ENCODE measurements around the gene LPCAT3.
"Not testable (repeated sequence)": the region's sequence is repeated elsewhere in the genome, so short reads cannot be mapped to it uniquely, and the experiment has no call there.

LPCAT3 gene

GRCh38 chr12:7037411-7037810 lies 19.1 kb upstream of the LPCAT3 start:
- not testable (repeated sequence) for DNase-seq (ENCODE audit: low read depth in 2 of 2)

- no peak for DNase-seq (ENCODE audit: low read depth in 2 of 2)
Observed at GRCh38 chr12:7035463-7035862, 17.2 kb upstream of the LPCAT3 start.

- no peak for DNase-seq (ENCODE audit: low read depth in 2 of 2)
Observed at GRCh38 chr12:7034464-7034863, 16.2 kb upstream of the LPCAT3 start.

GRCh38 chr12:7032990-7033389 lies 14.7 kb upstream of the LPCAT3 start:
- no peak for DNase-seq (ENCODE audit: low read depth in 2 of 2)

- no peak for DNase-seq (ENCODE audit: low read depth in 2 of 2)
Observed at GRCh38 chr12:7031306-7031705, 13.0 kb upstream of the LPCAT3 start.

- DNase-seq (ENCODE audit: low read depth in 2 of 2), result no peak
Observed at GRCh38 chr12:7026854-7027253, 8.6 kb upstream of the LPCAT3 start.

GRCh38 chr12:7023114-7023513 lies 4.8 kb upstream of the LPCAT3 start:
- DNase-seq (ENCODE audit: low read depth in 2 of 2), result no peak

- DNase-seq (ENCODE audit: low read depth in 2 of 2), result no peak
Observed at GRCh38 chr12:7021956-7022355, 3.7 kb upstream of the LPCAT3 start.

- no peak for DNase-seq (ENCODE audit: low read depth in 2 of 2)
Observed at GRCh38 chr12:7019043-7019569, 830 bp upstream of the LPCAT3 start.

- no peak for DNase-seq (ENCODE audit: low read depth in 2 of 2)
Observed at GRCh38 chr12:7017870-7018349, 366 bp downstream of the LPCAT3 start.

- no peak for DNase-seq (ENCODE audit: low read depth in 2 of 2)
Observed at GRCh38 chr12:7016958-7017571, 1.2 kb downstream of the LPCAT3 start.

GRCh38 chr12:7015555-7016370 lies 2.5 kb downstream of the LPCAT3 start:
- DNase-seq (ENCODE audit: low read depth in 2 of 2), result no peak

GRCh38 chr12:7013101-7013500 lies 5.2 kb downstream of the LPCAT3 start:
- DNase-seq (ENCODE audit: low read depth in 2 of 2), result no peak

GRCh38 chr12:7012024-7012607 lies 6.2 kb downstream of the LPCAT3 start:
- DNase-seq (ENCODE audit: low read depth in 2 of 2), result no peak

GRCh38 chr12:7011398-7011797 lies 6.9 kb downstream of the LPCAT3 start:
- DNase-seq (ENCODE audit: low read depth in 2 of 2), result not testable (repeated sequence)

- no peak for DNase-seq (ENCODE audit: low read depth in 2 of 2)
Observed at GRCh38 chr12:7009512-7009911, 8.8 kb downstream of the LPCAT3 start.

GRCh38 chr12:7008864-7009263 lies 9.4 kb downstream of the LPCAT3 start:
- no peak for DNase-seq (ENCODE audit: low read depth in 2 of 2)

GRCh38 chr12:7006639-7007038 lies 11.6 kb downstream of the LPCAT3 start:
- DNase-seq (ENCODE audit: low read depth in 2 of 2), result no peak

GRCh38 chr12:7005311-7005710 lies 13.0 kb downstream of the LPCAT3 start:
- no peak for DNase-seq (ENCODE audit: low read depth in 2 of 2)

GRCh38 chr12:7004840-7005239 lies 13.4 kb downstream of the LPCAT3 start:
- no peak for DNase-seq (ENCODE audit: low read depth in 2 of 2)

GRCh38 chr12:7004287-7004803 lies 13.9 kb downstream of the LPCAT3 start:
- no peak for DNase-seq (ENCODE audit: low read depth in 2 of 2)

GRCh38 chr12:7001921-7002591 lies 16.2 kb downstream of the LPCAT3 start:
- no peak for DNase-seq (ENCODE audit: low read depth in 2 of 2)
